ENCODE data around the gene DHX29.

DNA sequence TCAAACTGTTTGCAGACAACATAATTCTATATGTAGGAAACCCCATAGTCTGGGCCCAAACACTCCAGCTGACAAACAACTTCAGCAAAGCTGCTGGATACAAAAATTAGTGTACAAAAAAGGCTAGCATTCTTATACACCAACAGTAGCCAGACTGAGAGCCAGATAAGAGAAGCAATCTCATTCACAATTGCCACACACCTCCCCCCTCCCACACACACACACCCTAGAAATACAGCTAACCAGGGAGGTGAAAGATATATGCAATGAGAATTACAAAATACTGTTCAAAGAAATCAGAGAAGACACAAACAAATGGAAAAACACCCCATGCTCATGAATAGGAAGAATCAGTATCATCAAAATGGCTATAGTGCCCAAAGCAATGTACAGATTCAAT lies 9.3 kb upstream of the DHX29 start:
- TF ChIP-seq EZH2 (IDR thresholded peaks at IDR 0.05; ENCODE audit: borderline replicate concordance) (no peak), EZH2phosphoT487 (IDR thresholded peaks at IDR 0.05; ENCODE audit: low read depth, severe bottlenecking, unreplicated experiment) (no peak)
- TF ChIP-seq, protein P1, sequence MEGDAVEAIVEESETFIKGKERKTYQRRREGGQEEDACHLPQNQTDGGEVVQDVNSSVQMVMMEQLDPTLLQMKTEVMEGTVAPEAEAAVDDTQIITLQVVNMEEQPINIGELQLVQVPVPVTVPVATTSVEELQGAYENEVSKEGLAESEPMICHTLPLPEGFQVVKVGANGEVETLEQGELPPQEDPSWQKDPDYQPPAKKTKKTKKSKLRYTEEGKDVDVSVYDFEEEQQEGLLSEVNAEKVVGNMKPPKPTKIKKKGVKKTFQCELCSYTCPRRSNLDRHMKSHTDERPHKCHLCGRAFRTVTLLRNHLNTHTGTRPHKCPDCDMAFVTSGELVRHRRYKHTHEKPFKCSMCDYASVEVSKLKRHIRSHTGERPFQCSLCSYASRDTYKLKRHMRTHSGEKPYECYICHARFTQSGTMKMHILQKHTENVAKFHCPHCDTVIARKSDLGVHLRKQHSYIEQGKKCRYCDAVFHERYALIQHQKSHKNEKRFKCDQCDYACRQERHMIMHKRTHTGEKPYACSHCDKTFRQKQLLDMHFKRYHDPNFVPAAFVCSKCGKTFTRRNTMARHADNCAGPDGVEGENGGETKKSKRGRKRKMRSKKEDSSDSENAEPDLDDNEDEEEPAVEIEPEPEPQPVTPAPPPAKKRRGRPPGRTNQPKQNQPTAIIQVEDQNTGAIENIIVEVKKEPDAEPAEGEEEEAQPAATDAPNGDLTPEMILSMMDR (IDR thresholded peaks at IDR 0.05; ENCODE audit: poor library complexity), result no peak

Data from hepatocyte (in vitro differentiated cells).